HepG2 (cell line): Measurements from ENCODE around the gene DAAM1.

Experiments
- CC2D1A ChIP-seq: sonication (generic); formaldehyde crosslinking; IDR thresholded peaks from 2 replicates; pipeline ENCODE4 v1.8.1; 2023; ENCODE audit warnings: mild to moderate bottlenecking, missing genetic modification reagents
- NR2C2 ChIP-seq: sonication (generic); formaldehyde crosslinking; IDR thresholded peaks from 2 replicates; pipeline ENCODE4 v1.4.0; 2020; ENCODE audit warnings: missing genetic modification reagents, mild to moderate bottlenecking, moderate library complexity, borderline replicate concordance
- ZNF644 ChIP-seq: IDR thresholded peaks from 2 replicates; pipeline ENCODE4 v1.6.1; 2016; ENCODE audit warnings: low read depth
- TF ChIP-seq, protein P1 (sequence below): sonication (generic); formaldehyde crosslinking; IDR thresholded peaks from 2 replicates; pipeline ENCODE4 v1.5.0; 2020; ENCODE audit warnings: mild to moderate bottlenecking, missing genetic modification reagents, moderate library complexity

DNA sequence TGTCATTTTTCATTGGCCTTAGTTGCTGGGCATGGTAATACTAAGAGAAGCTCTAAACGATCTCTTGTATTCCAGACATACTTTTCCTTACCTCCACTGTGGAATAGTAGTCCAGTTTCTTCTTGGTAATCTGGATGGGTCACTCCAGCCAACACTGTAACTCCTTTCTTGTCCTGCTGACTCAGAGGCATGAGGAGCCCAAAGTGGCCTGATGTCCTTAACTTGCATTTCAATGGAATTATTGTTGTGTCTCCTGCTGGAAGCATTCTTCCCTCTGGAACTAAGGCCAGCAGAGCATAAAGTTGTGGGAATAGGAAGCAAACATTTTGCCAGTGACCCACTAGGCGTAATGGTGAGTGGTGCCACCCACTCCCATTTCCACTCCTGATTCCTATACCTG lies 33.1 kb downstream of the DAAM1 start:
- TF ChIP-seq, protein P1, sequence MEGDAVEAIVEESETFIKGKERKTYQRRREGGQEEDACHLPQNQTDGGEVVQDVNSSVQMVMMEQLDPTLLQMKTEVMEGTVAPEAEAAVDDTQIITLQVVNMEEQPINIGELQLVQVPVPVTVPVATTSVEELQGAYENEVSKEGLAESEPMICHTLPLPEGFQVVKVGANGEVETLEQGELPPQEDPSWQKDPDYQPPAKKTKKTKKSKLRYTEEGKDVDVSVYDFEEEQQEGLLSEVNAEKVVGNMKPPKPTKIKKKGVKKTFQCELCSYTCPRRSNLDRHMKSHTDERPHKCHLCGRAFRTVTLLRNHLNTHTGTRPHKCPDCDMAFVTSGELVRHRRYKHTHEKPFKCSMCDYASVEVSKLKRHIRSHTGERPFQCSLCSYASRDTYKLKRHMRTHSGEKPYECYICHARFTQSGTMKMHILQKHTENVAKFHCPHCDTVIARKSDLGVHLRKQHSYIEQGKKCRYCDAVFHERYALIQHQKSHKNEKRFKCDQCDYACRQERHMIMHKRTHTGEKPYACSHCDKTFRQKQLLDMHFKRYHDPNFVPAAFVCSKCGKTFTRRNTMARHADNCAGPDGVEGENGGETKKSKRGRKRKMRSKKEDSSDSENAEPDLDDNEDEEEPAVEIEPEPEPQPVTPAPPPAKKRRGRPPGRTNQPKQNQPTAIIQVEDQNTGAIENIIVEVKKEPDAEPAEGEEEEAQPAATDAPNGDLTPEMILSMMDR, result no peak
- TF ChIP-seq ZNF644 (CRISPR knock-in tag) (no peak), CC2D1A (CRISPR knock-in tag) (no peak), NR2C2 (no peak)
